Neural progenitor cell (in vitro differentiated cells): Measurements from ENCODE around the gene FOXF2. TPM values are rescaled to one million over a fixed set of nuclear protein-coding genes. Genes with fewer than 3 reads are reported as not detected.

Source experiments
- DNase-seq: peaks from one replicate; pipeline ENCODE4 v3.0.0-alpha.2; 2016; ENCODE audit warnings: low spot score
- H2AFZ ChIP-seq: fragments of 200-600 bp; sonication (generic); replicated peaks from 2 replicates; pipeline ENCODE4 v1.6.1; 2016; ENCODE audit warnings: antibody characterized with exemption
- H3F3A ChIP-seq: fragments of 200-600 bp; sonication (generic); 2 replicates; pipeline ENCODE4 v1.6.1; 2016; ENCODE audit warnings: antibody characterized with exemption, low read depth
- H3K27ac ChIP-seq: fragments of 200-600 bp; sonication (generic); 2 replicates; pipeline ENCODE4 v1.5.1; 2016; ENCODE audit warnings: mild to moderate bottlenecking
- H3K27me3 ChIP-seq: fragments of 200-600 bp; sonication (generic); 2 replicates; pipeline ENCODE4 v1.6.1; 2016; ENCODE audit warnings: mild to moderate bottlenecking, moderate library complexity
- H3K36me3 ChIP-seq: fragments of 200-600 bp; sonication (generic); 2 replicates; pipeline ENCODE4 v1.5.1; 2016
- H3K4me1 ChIP-seq: fragments of 200-600 bp; sonication (generic); 2 replicates; pipeline ENCODE4 v1.6.1; 2016; ENCODE audit warnings: mixed run types
- H3K4me2 ChIP-seq: fragments of 200-600 bp; sonication (generic); 2 replicates; pipeline ENCODE4 v1.6.1; 2016
- H3K4me3 ChIP-seq: fragments of 200-600 bp; sonication (generic); 2 replicates; pipeline ENCODE4 v1.5.1; 2016
- H3K79me2 ChIP-seq: fragments of 200-600 bp; sonication (generic); 2 replicates; pipeline ENCODE4 v1.6.1; 2016; ENCODE audit warnings: low read depth
- H3K9ac ChIP-seq: fragments of 200-600 bp; sonication (generic); 2 replicates; pipeline ENCODE4 v1.6.1; 2016
- H3K9me3 ChIP-seq: fragments of 200-600 bp; sonication (generic); 2 replicates; pipeline ENCODE4 v1.5.1; 2016; ENCODE audit warnings: low read depth
- H4K20me1 ChIP-seq: fragments of 200-600 bp; sonication (generic); 2 replicates; pipeline ENCODE4 v1.6.1; 2016; ENCODE audit warnings: low read depth
- H3K27ac Mint-ChIP-seq: 3 replicates; pipeline ENCODE4 v1.8.0; 2021; ENCODE audit warnings: mixed read lengths
- H3K27me3 Mint-ChIP-seq: 2 replicates; pipeline ENCODE4 v1.8.0; 2022; ENCODE audit warnings: low read depth, mild to moderate bottlenecking, inconsistent platforms, moderate library complexity, mixed read lengths; ENCODE audit not compliant: insufficient read depth
- H3K36me3 Mint-ChIP-seq: 3 replicates; pipeline ENCODE4 v1.8.0; 2021; ENCODE audit warnings: mixed read lengths
- H3K4me1 Mint-ChIP-seq: 3 replicates; pipeline ENCODE4 v1.8.0; 2021; ENCODE audit warnings: mixed read lengths
- H3K4me3 Mint-ChIP-seq: 3 replicates; pipeline ENCODE4 v1.8.0; 2021; ENCODE audit warnings: mild to moderate bottlenecking, moderate library complexity, mixed read lengths
- H3K9me3 Mint-ChIP-seq: 3 replicates; pipeline ENCODE4 v1.8.0; 2020; ENCODE audit warnings: mixed read lengths
- CTCF ChIP-seq: fragments of 200-600 bp; sonication (generic); IDR thresholded peaks from 2 replicates; pipeline ENCODE4 v1.5.1; 2017; ENCODE audit warnings: antibody characterized with exemption, mild to moderate bottlenecking
- EZH2 ChIP-seq: fragments of 200-600 bp; sonication (generic); IDR thresholded peaks from 2 replicates; pipeline ENCODE4 v1.6.1; 2017; ENCODE audit warnings: antibody characterized with exemption, mild to moderate bottlenecking, moderate library complexity
- EZH2phosphoT487 ChIP-seq: fragments of 200-600 bp; sonication (generic); IDR thresholded peaks from 2 replicates; pipeline ENCODE4 v1.6.1; 2017; ENCODE audit warnings: antibody characterized with exemption
- total RNA-seq: library from RNA; depleted of rRNA; stranded (reverse); fragments of >200 nt; gene quantifications from 2 replicates; pipeline ENCODE4 v1.2.3, GENCODE V29; 2015; ENCODE audit warnings: low replicate concordance

FOXF2 gene
- total RNA-seq, 1 donor from 2014 or later, result not detected

- no peaks in the 10 kb centered on the region for H3K79me2 ChIP-seq
- Mint-ChIP-seq H3K27ac (no peak overlapping the region), H3K9me3 (peaks cover 4% of the 10 kb centered on the region), H3K36me3 (no peaks in the 10 kb centered on the region), H3K4me1 (peaks cover 18% of the 10 kb centered on the region), H3K4me3 (no peak overlapping the region), H3K27me3 (peaks cover 5% of the 10 kb centered on the region)
- H3K4me3 ChIP-seq, result no peak overlapping the region
- H3K27ac ChIP-seq, result no peak overlapping the region
- H3K9me3 ChIP-seq, result no peaks in the 10 kb centered on the region
- H3K27me3 ChIP-seq, result peaks cover 15% of the 10 kb centered on the region
- no peak overlapping the region for H3K4me2 ChIP-seq
- H4K20me1 ChIP-seq, result no peaks in the 10 kb centered on the region
- peak overlapping the region; percentile 90 for H2AFZ ChIP-seq
- no peaks in the 10 kb centered on the region for H3K36me3 ChIP-seq
- peak; percentile 82 for DNase-seq
- peak; percentile 81 for TF ChIP-seq CTCF
- TF ChIP-seq EZH2phosphoT487, result no peak
- peaks cover 5% of the 10 kb centered on the region for H3K4me1 ChIP-seq
- no peaks in the 10 kb centered on the region for H3F3A ChIP-seq
- H3K9ac ChIP-seq, result no peak overlapping the region
These were observed 47.2 kb downstream of the FOXF2 start for GRCh38 chr6:1436334-1437306.

- no peaks in the 10 kb centered on the region for H3K36me3 Mint-ChIP-seq
- H3K27me3 Mint-ChIP-seq, result peaks cover 5% of the 10 kb centered on the region
- no peaks in the 10 kb centered on the region for H3F3A ChIP-seq
- H3K9me3 Mint-ChIP-seq, result peaks cover 11% of the 10 kb centered on the region
- peaks cover 5% of the 10 kb centered on the region for H3K4me1 ChIP-seq
- no peak overlapping the region for H3K27ac ChIP-seq
- H2AFZ ChIP-seq, result no peak overlapping the region
- H3K27me3 ChIP-seq, result peaks cover 15% of the 10 kb centered on the region
- H3K4me2 ChIP-seq, result no peak overlapping the region
- no peak overlapping the region for H3K27ac Mint-ChIP-seq
- H3K9ac ChIP-seq, result no peak overlapping the region
- peaks cover 18% of the 10 kb centered on the region for H3K4me1 Mint-ChIP-seq
- H3K4me3 Mint-ChIP-seq, result no peak overlapping the region
- H3K79me2 ChIP-seq, result no peaks in the 10 kb centered on the region
- H3K36me3 ChIP-seq, result no peaks in the 10 kb centered on the region
- H3K9me3 ChIP-seq, result no peaks in the 10 kb centered on the region
- H3K4me3 ChIP-seq, result no peak overlapping the region
- no peak for DNase-seq
- TF ChIP-seq EZH2phosphoT487 (no peak), EZH2 (no peak), CTCF (no peak)
- H4K20me1 ChIP-seq, result no peaks in the 10 kb centered on the region
These were observed 48.4 kb downstream of the FOXF2 start for GRCh38 chr6:1437553-1438406.

GRCh38 chr6:1438471-1438881 lies 49.1 kb downstream of the FOXF2 start:
- Mint-ChIP-seq H3K27me3 (peaks cover 6% of the 10 kb centered on the region), H3K36me3 (no peaks in the 10 kb centered on the region), H3K27ac (no peak overlapping the region), H3K4me1 (peaks cover 18% of the 10 kb centered on the region), H3K9me3 (peaks cover 11% of the 10 kb centered on the region), H3K4me3 (no peak overlapping the region)
- Histone ChIP-seq H3K9me3 (no peaks in the 10 kb centered on the region), H3K9ac (no peak overlapping the region), H3K27ac (no peak overlapping the region), H3K27me3 (peaks cover 15% of the 10 kb centered on the region), H3K4me3 (no peak overlapping the region), H3K79me2 (no peaks in the 10 kb centered on the region), H4K20me1 (no peaks in the 10 kb centered on the region), H3K4me1 (peaks cover 5% of the 10 kb centered on the region), H3F3A (no peaks in the 10 kb centered on the region), H3K4me2 (no peak overlapping the region), H2AFZ (no peak overlapping the region), H3K36me3 (no peaks in the 10 kb centered on the region)
- no peak for TF ChIP-seq CTCF
- no peak for TF ChIP-seq EZH2phosphoT487
- TF ChIP-seq EZH2, result no peak
- no peak for DNase-seq
